CD8-positive, alpha-beta memory T cell (primary cell): ENCODE measurements around the gene SWAP70. TPM values are rescaled to one million over a fixed set of nuclear protein-coding genes. Genes with fewer than 3 reads are reported as not detected.

Experiments used
- CTCF ChIA-PET: fragments of 350-600 bp; sonication (Branson Sonifier 250); formaldehyde crosslinking; loops from one replicate; lab custom pipeline; 2021; ENCODE audit warnings: antibody characterized with exemption; lab: Charles Lee
- POLR2A ChIA-PET: fragments of 350-600 bp; sonication (Branson Sonifier 250); formaldehyde crosslinking; loops from one replicate; lab custom pipeline; 2021; ENCODE audit warnings: antibody characterized with exemption; lab: Charles Lee
- DNase-seq, 5 donors: peaks; one replicate each; pipeline versions ENCODE4 v3.0.0 to v3.0.0-alpha.2; 2020 to 2022; ENCODE audit warnings: mixed read lengths in 1 of 5
- H3K27ac ChIP-seq: one replicate; pipeline ENCODE4 v1.7.0; 2013; ENCODE audit warnings: low read depth, mild to moderate bottlenecking, low read length, moderate library complexity
- H3K27me3 ChIP-seq: 2 replicates; pipeline ENCODE4 v1.7.0; 2013; ENCODE audit warnings: low read length, mild to moderate bottlenecking; ENCODE audit not compliant: insufficient read depth, poor library complexity, severe bottlenecking
- H3K36me3 ChIP-seq: 2 replicates; pipeline ENCODE4 v1.7.0; 2013; ENCODE audit warnings: mild to moderate bottlenecking, low read length, moderate library complexity; ENCODE audit not compliant: insufficient read depth
- H3K4me1 ChIP-seq: 2 replicates; pipeline ENCODE4 v1.7.0; 2013; ENCODE audit warnings: mild to moderate bottlenecking, low read length, moderate library complexity; ENCODE audit not compliant: insufficient read depth
- H3K4me3 ChIP-seq: 2 replicates; pipeline ENCODE4 v1.7.0; 2013; ENCODE audit warnings: mild to moderate bottlenecking, low read length
- H3K9me3 ChIP-seq: 2 replicates; pipeline ENCODE4 v1.7.0; 2013; ENCODE audit warnings: mild to moderate bottlenecking, low read length
- H3K27ac Mint-ChIP-seq, 8 donors: one replicate each; pipeline ENCODE4 v1.8.0; 2020 to 2021; ENCODE audit warnings: mixed read lengths in 8 of 8, mild to moderate bottlenecking in 6 of 8, inconsistent platforms in 3 of 8, moderate library complexity in 3 of 8
- H3K27me3 Mint-ChIP-seq, 2 donors: one replicate each; pipeline ENCODE4 v1.8.0; 2020 to 2021; ENCODE audit warnings: mixed read lengths in 2 of 2, mild to moderate bottlenecking in 1 of 2, moderate library complexity in 1 of 2
- H3K36me3 Mint-ChIP-seq, 3 donors: one replicate each; pipeline ENCODE4 v1.8.0; 2020 to 2021; ENCODE audit warnings: mixed read lengths in 3 of 3, inconsistent platforms in 1 of 3, mild to moderate bottlenecking in 1 of 3
- H3K4me1 Mint-ChIP-seq, 3 donors: one replicate each; pipeline ENCODE4 v1.8.0; 2020 to 2021; ENCODE audit warnings: mixed read lengths in 3 of 3, inconsistent platforms in 1 of 3, mild to moderate bottlenecking in 1 of 3
- H3K4me3 Mint-ChIP-seq, 7 donors: one replicate each; pipeline ENCODE4 v1.8.0; 2020 to 2021; ENCODE audit warnings: mixed read lengths in 7 of 7, mild to moderate bottlenecking in 6 of 7, moderate library complexity in 4 of 7, inconsistent platforms in 2 of 7
- H3K9me3 Mint-ChIP-seq, 5 donors: one replicate each; pipeline ENCODE4 v1.8.0; 2020 to 2022; ENCODE audit warnings: mixed read lengths in 5 of 5, mild to moderate bottlenecking in 3 of 5, moderate library complexity in 2 of 5, inconsistent platforms in 1 of 5
- polyA plus RNA-seq: library from polyadenylated mRNA; unstranded; fragments of 300-500 nt; fragmentation: Illumina TruSeq; gene quantifications from one replicate; pipeline ENCODE4 v1.2.3, GENCODE V29; 2021
- total RNA-seq, 2 experiments: library from RNA; stranded (reverse); gene quantifications; one replicate each; pipeline ENCODE4 v1.2.3, GENCODE V29; 2021

SWAP70 gene
- total and polyA plus RNA-seq, 3 experiments from 2014 or later = 5.8 to 7.8 (median 7.8) TPM

GRCh38 chr11:9750551-9750950 is 86.7 kb downstream of the SWAP70 start:
- H3K4me1 ChIP-seq = no peaks in the 10 kb centered on the region
- no peaks in the 10 kb centered on the region for H3K27me3 ChIP-seq
- H3K36me3 Mint-ChIP-seq = peaks cover 0 to 8% (median 6%) of the 10 kb centered on the region in 3 donors
- no peak overlapping the region for H3K4me3 Mint-ChIP-seq
- DNase-seq = no peak
- no peak overlapping the region for H3K4me3 ChIP-seq
- H3K36me3 ChIP-seq = no peaks in the 10 kb centered on the region
- H3K27me3 Mint-ChIP-seq = no peaks in the 10 kb centered on the region
- H3K9me3 Mint-ChIP-seq = no peaks in the 10 kb centered on the region
- H3K4me1 Mint-ChIP-seq = peaks cover 3 to 7% (median 5%) of the 10 kb centered on the region in 3 donors
- no peaks in the 10 kb centered on the region for H3K9me3 ChIP-seq
- CTCF ChIA-PET = interaction anchor here (1.0 to 4.0 kb wide), 4 partner anchors 8 to 557 kb away, joined by 3 to 24 read pairs (median 4); no protein-coding TSS in a partner anchor
- POLR2A ChIA-PET = no interaction called here
- peak overlapping the region in 1 of 8 donors; percentile 33 for H3K27ac Mint-ChIP-seq
- H3K27ac ChIP-seq = no peak overlapping the region

DNA sequence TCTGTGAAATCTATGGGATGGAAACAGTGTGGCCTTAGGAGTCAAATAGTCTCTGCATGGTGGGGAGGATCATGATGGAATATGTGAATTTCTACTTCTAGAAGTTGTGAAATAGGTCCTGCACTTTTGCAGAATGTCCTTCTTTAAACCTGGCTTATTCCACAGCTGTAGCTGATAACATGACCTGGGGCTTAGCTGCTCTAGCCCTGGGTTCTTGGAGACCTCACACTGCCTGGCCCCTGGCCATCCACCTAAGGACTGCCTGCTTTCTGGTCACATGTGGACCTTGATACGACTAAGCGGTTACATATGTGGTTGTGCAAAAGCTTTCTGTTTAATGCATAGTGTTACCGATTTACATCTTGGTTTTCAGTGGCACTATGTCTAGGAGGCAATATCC is 88.2 kb downstream of the SWAP70 start:
- Histone ChIP-seq H3K36me3 (no peaks in the 10 kb centered on the region), H3K27ac (no peak overlapping the region), H3K4me3 (no peak overlapping the region), H3K27me3 (no peaks in the 10 kb centered on the region), H3K9me3 (no peaks in the 10 kb centered on the region), H3K4me1 (no peaks in the 10 kb centered on the region)
- peaks cover 0 to 8% (median 6%) of the 10 kb centered on the region in 3 donors for H3K36me3 Mint-ChIP-seq
- no peak overlapping the region for H3K4me3 Mint-ChIP-seq
- CTCF ChIA-PET = no interaction called here
- no peaks in the 10 kb centered on the region for H3K9me3 Mint-ChIP-seq
- peaks cover 5 to 15% (median 9%) of the 10 kb centered on the region in 3 donors for H3K4me1 Mint-ChIP-seq
- no peaks in the 10 kb centered on the region for H3K27me3 Mint-ChIP-seq
- peak overlapping the region in 2 of 8 donors; percentile 12 to 57 for H3K27ac Mint-ChIP-seq
- POLR2A ChIA-PET = no interaction called here
- DNase-seq = no peak

DNA sequence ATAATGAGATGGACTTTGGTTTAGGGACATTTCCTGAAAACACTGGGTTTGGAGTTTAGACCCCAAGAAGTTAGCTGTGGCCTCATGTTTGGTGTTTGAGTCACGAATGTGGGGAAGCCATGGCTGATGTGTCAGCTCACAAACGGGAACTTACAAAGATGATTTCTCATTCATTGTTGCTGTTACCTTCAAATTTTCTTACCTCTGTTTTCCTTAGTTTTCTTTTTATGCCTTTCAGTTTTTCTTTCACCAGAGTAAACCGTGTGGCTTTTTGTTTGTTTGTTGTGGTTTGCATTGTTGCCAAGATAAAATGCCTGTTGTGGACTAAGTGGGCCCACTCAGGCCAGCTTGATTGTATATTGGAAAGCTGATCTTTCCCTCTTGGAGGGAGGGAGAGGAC is 89.1 kb downstream of the SWAP70 start:
- Mint-ChIP-seq H3K27ac (no peak overlapping the region), H3K4me1 (peaks cover 12 to 22% (median 16%) of the 10 kb centered on the region in 3 donors), H3K4me3 (no peak overlapping the region), H3K9me3 (no peaks in the 10 kb centered on the region), H3K27me3 (no peaks in the 10 kb centered on the region), H3K36me3 (peaks cover 0 to 8% (median 6%) of the 10 kb centered on the region in 3 donors)
- no peak for DNase-seq
- H3K27me3 ChIP-seq = no peaks in the 10 kb centered on the region
- ChIA-PET POLR2A (no interaction called here), CTCF (no interaction called here)
- H3K27ac ChIP-seq = no peak overlapping the region
- H3K9me3 ChIP-seq = no peaks in the 10 kb centered on the region
- no peaks in the 10 kb centered on the region for H3K36me3 ChIP-seq
- peaks cover 6% of the 10 kb centered on the region for H3K4me1 ChIP-seq
- H3K4me3 ChIP-seq = no peak overlapping the region

- Mint-ChIP-seq H3K4me1 (peaks cover 11 to 19% (median 17%) of the 10 kb centered on the region in 3 donors), H3K9me3 (no peaks in the 10 kb centered on the region), H3K27ac (no peak overlapping the region), H3K4me3 (no peak overlapping the region), H3K36me3 (peaks cover 0 to 8% (median 6%) of the 10 kb centered on the region in 3 donors), H3K27me3 (no peaks in the 10 kb centered on the region)
- peaks cover 9% of the 10 kb centered on the region for H3K4me1 ChIP-seq
- H3K27ac ChIP-seq = no peak overlapping the region
- no peaks in the 10 kb centered on the region for H3K9me3 ChIP-seq
- POLR2A ChIA-PET = no interaction called here
- no peak for DNase-seq
- no peaks in the 10 kb centered on the region for H3K36me3 ChIP-seq
- no peak overlapping the region for H3K4me3 ChIP-seq
- no peaks in the 10 kb centered on the region for H3K27me3 ChIP-seq
- CTCF ChIA-PET = interaction anchor here (2.0 kb wide), 1 partner anchor 554 kb away, joined by 6 read pairs; no protein-coding TSS in a partner anchor
Observed at GRCh38 chr11:9754010-9754471, 90.2 kb downstream of the SWAP70 start.

- H3K4me3 Mint-ChIP-seq = peak overlapping the region in 1 of 7 donors; percentile 28
- Histone ChIP-seq H3K27ac (no peak overlapping the region), H3K9me3 (no peaks in the 10 kb centered on the region), H3K4me3 (no peak overlapping the region), H3K4me1 (peaks cover 14% of the 10 kb centered on the region), H3K36me3 (no peaks in the 10 kb centered on the region), H3K27me3 (no peaks in the 10 kb centered on the region)
- CTCF ChIA-PET = interaction anchor here (0.7 to 2.0 kb wide), 4 partner anchors 142 to 568 kb away, joined by 3 to 6 read pairs (median 3); no protein-coding TSS in a partner anchor
- peak overlapping the region in 4 of 8 donors; percentile 47 to 89 (median 58) for H3K27ac Mint-ChIP-seq
- H3K27me3 Mint-ChIP-seq = peaks cover 0 to 2% of the 10 kb centered on the region in 2 donors
- DNase-seq = no peak
- POLR2A ChIA-PET = no interaction called here
- H3K9me3 Mint-ChIP-seq = no peaks in the 10 kb centered on the region
- H3K36me3 Mint-ChIP-seq = no peaks in the 10 kb centered on the region
- H3K4me1 Mint-ChIP-seq = peaks cover 19 to 30% (median 24%) of the 10 kb centered on the region in 3 donors
Observed at GRCh38 chr11:9755561-9756185, 91.8 kb downstream of the SWAP70 start.

GRCh38 chr11:9756461-9756860 is 92.6 kb downstream of the SWAP70 start:
- no peaks in the 10 kb centered on the region for H3K9me3 ChIP-seq
- Mint-ChIP-seq H3K4me1 (peaks cover 19 to 30% (median 24%) of the 10 kb centered on the region in 3 donors), H3K4me3 (peak overlapping the region in 3 of 7 donors; percentile 1 to 28 (median 3)), H3K36me3 (no peaks in the 10 kb centered on the region), H3K27me3 (peaks cover 0 to 2% of the 10 kb centered on the region in 2 donors), H3K27ac (peak overlapping the region in 3 of 8 donors; percentile 25 to 89 (median 82)), H3K9me3 (no peaks in the 10 kb centered on the region)
- ChIA-PET CTCF (interaction anchor here (0.9 to 1.3 kb wide), 3 partner anchors 216 to 567 kb away, joined by 3 read pairs; no protein-coding TSS in a partner anchor), POLR2A (interaction anchor here (0.5 kb wide), 1 partner anchor 218 kb away, joined by 5 read pairs; no protein-coding TSS in a partner anchor)
- H3K4me1 ChIP-seq = peaks cover 14% of the 10 kb centered on the region
- H3K4me3 ChIP-seq = no peak overlapping the region
- DNase-seq = no peak
- H3K27me3 ChIP-seq = no peaks in the 10 kb centered on the region
- no peaks in the 10 kb centered on the region for H3K36me3 ChIP-seq
- H3K27ac ChIP-seq = no peak overlapping the region

DNA sequence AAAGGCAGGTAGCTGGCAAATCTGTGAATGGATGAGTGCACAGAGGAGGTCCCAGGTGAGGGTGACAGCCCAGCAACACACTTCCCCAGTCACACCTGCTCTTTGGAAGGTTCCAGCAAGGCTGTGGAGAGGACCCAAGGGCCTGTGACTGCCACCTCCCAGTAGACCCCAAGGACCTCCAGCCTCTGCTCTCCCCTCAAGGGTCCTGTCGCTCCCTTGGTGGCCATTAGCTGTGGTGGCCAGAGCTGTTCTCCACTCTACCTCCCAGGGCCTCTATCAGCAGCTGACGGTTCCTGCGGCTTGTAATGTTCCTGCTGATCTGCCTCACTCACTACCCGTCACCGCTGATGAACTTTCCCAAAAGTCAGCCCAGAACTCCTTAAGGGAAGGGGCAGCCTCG is 93.0 kb downstream of the SWAP70 start:
- no peaks in the 10 kb centered on the region for H3K9me3 ChIP-seq
- Mint-ChIP-seq H3K4me3 (peak overlapping the region in 3 of 7 donors; percentile 1 to 85 (median 85)), H3K27ac (peak overlapping the region in 5 of 8 donors; percentile 82 to 94 (median 93)), H3K4me1 (peaks cover 19 to 30% (median 24%) of the 10 kb centered on the region in 3 donors), H3K9me3 (no peaks in the 10 kb centered on the region), H3K27me3 (peaks cover 0 to 2% of the 10 kb centered on the region in 2 donors), H3K36me3 (no peaks in the 10 kb centered on the region)
- H3K4me1 ChIP-seq = peaks cover 14% of the 10 kb centered on the region
- ChIA-PET POLR2A (interaction anchor here (0.5 kb wide), 1 partner anchor 218 kb away, joined by 5 read pairs; no protein-coding TSS in a partner anchor), CTCF (interaction anchor here (0.9 to 1.3 kb wide), 3 partner anchors 216 to 567 kb away, joined by 3 read pairs; no protein-coding TSS in a partner anchor)
- H3K36me3 ChIP-seq = no peaks in the 10 kb centered on the region
- no peaks in the 10 kb centered on the region for H3K27me3 ChIP-seq
- DNase-seq = no peak
- no peak overlapping the region for H3K4me3 ChIP-seq
- no peak overlapping the region for H3K27ac ChIP-seq
